GM19238 (cell line): ENCODE measurements around the gene KRTAP2-1.
"Not testable (repeated sequence)": the region's sequence is repeated elsewhere in the genome, so short reads cannot be mapped to it uniquely, and the experiment has no call there.

Experiments used
- DNase-seq: peaks from one replicate; pipeline ENCODE4 v3.0.0; 2011; ENCODE audit warnings: low spot score; ENCODE audit not compliant: insufficient read length

Gene KRTAP2-1, protein sequence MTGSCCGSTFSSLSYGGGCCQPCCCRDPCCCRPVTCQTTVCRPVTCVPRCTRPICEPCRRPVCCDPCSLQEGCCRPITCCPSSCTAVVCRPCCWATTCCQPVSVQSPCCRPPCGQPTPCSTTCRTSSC

GRCh38 chr17:41046735-41047465 is at the start of gene KRTAP2-1:
Gene KRTAP2-1 (minus strand): TSS chr17:41047316. CDS start chr17:41047267, 49 bp downstream.
- DNase-seq = not testable (repeated sequence)

DNA sequence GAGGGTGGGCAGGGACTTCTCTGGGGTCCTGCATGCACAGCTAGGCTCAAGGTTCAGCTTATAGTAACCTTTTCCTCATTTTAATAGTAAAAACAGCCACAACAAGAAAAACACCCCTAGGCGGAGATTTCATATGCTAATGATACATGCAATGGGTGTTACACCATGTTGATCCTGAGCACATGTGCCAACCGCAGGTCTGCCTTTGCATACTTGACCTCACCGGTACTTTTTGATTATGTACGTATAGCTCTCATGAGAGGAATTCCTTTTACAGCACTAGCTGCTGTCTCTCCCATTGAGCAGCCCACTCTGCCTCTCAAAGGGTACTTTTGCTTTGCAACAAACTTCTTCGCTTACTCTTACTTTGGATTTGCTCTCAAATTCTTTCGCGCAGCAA is 48.9 kb upstream of the KRTAP2-1 start:
- DNase-seq = no peak

- not testable (repeated sequence) for DNase-seq
Measured at GRCh38 chr17:41088760-41089352, 41.7 kb upstream of the KRTAP2-1 start.

DNA sequence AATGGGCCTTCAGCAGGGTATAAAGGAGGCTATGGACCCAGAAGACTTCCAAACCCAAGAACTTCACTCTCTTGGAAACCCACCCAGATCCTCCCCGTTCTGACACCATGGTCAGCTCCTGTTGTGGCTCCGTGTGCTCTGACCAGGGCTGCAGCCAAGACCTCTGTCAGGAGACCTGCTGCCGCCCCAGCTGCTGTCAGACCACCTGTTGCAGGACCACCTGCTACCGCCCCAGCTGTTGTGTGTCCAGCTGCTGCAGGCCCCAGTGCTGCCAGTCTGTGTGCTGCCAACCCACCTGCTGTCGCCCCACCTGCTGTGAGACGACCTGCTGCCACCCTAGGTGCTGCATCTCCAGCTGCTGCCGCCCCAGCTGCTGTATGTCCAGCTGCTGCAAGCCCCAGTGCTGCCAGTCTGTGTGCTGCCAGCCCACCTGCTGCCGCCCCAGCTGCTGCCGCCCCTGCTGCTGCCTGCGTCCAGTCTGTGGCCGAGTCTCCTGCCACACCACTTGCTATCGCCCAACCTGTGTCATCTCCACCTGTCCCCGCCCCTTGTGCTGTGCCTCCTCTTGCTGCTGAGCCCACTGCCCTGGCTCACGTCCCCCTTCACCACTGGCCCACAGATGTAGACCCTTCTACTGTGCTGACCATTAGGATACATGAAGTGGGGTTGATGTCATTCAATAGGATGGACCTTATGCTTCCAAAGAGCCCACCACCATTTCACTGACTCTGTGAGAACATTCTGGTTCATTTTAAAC is 37.2 kb upstream of the KRTAP2-1 start, which contains the start of gene KRTAP4-7:
KRTAP4-7 (plus strand) TSS at position 51 of the 757 bp plus-strand sequence; CDS start at position 108, 57 bp downstream.
- DNase-seq = not testable (repeated sequence)

- not testable (repeated sequence) for DNase-seq
Measured at GRCh38 chr17:41083427-41083826, 36.3 kb upstream of the KRTAP2-1 start.

DNA sequence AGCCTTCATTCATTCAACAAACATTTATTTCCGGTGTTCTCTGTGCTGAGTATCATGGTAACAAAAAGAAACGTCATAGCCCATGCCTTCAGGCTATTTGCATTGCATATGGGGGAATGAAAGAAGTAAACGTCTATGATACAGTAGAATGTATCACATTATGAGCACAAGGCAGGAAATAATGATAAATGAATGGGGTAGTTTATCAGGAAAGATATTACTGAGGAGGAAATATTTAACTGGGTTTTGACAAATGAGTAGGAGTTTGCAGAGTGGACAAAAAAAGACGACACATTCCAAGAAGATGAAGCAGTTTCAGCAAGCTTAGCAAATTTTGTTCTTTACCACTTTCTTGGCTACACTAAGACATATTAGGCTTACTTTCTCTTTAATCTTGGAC is 35.5 kb upstream of the KRTAP2-1 start:
- DNase-seq = no peak

DNA sequence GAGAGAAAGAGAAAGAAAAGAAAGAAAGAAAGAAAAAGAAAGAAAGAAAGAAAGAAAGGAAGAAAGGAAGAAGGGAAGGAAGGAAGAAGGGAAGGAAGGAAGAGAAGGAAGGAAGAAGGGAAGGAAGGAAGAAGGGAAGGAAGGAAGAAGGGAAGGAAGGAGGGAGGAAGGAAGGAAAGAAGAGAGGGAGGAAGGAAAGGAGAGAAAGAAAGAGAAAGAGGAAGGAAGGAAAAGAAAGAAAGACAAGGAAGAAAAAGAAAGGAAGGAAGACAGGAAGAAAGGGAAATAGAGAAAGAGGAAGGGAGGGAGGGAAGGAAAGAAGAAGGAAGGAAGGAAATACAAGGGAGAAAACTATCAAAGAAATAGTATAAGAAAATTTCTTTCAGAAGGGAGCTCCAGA is 29.7 kb upstream of the KRTAP2-1 start:
- DNase-seq = no peak

- no peak for DNase-seq
Measured at GRCh38 chr17:41073676-41074075, 26.6 kb upstream of the KRTAP2-1 start.

- DNase-seq = no peak
Measured at GRCh38 chr17:41071606-41072360, 24.7 kb upstream of the KRTAP2-1 start.

GRCh38 chr17:41069031-41069430 is 21.9 kb upstream of the KRTAP2-1 start:
- DNase-seq = no peak

- no peak for DNase-seq
Measured at GRCh38 chr17:41067281-41067680, 20.2 kb upstream of the KRTAP2-1 start.

- no peak for DNase-seq
Measured at GRCh38 chr17:41065829-41066624, 18.9 kb upstream of the KRTAP2-1 start, which contains the start of gene KRTAP2-4. Gene KRTAP2-4 (minus strand): TSS chr17:41065879. CDS start chr17:41065845, 34 bp downstream.

DNA sequence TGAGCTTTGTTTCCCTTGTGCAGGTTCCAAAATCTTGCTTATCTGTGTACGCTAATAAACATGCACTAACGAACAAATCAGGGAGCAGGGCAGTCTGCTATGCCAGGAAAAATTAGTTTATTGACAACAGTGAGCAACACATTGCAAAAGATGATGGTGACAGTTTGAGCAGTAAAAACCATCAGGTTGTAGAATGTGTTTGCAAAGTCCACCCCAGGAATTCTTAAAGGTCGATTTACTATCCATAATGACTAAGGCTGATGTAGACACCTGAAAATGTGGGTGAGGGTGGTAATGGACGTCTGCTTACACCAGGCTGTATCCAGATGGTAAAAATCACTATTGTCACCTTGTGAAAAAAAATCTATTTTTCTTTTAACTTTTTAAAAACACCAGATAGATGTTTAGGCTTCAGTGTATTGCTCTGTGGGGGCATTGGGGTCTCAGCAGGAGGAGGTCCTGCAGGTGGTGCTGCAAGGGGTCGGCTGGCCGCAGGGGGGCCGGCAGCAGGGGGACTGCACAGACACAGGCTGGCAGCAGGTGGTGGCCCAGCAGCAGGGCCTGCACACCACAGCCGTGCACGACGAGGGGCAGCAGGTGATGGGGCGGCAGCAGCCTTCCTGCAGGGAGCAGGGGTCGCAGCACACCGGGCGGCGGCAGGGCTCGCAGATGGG is 18.0 kb upstream of the KRTAP2-1 start:
- not testable (repeated sequence) for DNase-seq

GRCh38 chr17:41064301-41064700 is 17.2 kb upstream of the KRTAP2-1 start:
- DNase-seq = no peak

DNA sequence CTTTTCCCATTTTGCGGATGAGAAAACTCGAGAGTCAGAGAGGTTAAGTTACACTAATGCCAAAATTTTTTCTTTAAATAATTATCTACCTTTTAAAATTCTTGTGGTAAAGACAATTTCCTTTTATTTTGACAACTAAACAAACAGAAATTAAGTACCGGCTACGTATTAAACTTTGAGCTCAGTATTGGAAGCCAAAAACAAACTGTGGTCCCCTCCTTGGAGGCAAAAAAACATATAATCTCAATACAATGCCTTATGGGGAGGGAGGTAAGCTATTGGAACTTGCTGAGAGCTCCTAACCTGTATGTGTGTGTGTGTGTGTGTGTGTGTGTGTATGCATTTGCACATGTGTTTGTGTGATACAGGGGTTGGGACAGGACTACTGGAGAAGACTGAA is 16.3 kb upstream of the KRTAP2-1 start:
- no peak for DNase-seq

- no peak for DNase-seq
Measured at GRCh38 chr17:41061964-41062363, 14.8 kb upstream of the KRTAP2-1 start.

- DNase-seq = no peak
Measured at GRCh38 chr17:41060052-41060604, 13.0 kb upstream of the KRTAP2-1 start, which contains the start of gene KRTAP2-3. Gene KRTAP2-3 (minus strand): TSS chr17:41060114. CDS start chr17:41060050, 64 bp downstream.

DNA sequence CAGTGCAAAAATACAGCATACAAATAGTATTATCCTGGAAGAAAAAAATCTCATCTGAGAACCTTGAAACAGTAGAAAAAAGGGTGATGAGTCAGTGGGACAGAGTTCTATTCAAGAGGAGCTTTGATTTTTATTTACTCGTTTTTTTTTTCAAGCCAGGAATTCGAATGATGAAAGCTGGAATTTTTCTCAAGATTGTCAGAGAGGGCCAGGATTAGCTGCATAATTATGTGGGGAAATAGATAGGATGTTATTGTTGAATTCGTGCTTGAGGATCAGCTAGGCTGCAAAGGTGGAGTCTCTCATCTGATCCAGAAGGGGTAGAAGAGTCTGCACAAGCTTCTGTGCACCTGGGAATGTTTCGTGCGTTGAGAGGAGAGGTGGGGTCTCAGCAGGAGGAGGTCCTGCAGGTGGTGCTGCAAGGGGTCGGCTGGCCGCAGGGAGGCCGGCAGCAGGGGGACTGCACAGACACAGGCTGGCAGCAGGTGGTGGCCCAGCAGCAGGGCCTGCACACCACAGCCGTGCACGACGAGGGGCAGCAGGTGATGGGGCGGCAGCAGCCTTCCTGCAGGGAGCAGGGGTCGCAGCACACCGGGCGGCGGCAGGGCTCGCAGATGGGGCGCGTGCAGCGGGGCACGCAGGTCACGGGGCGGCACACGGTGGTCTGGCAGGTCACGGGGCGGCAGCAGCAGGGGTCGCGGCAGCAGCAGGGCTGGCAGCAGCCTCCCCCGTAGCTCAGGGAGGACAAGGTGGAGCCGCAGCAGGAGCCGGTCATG is 12.3 kb upstream of the KRTAP2-1 start:
- DNase-seq = not testable (repeated sequence)
